Activated CD4-positive, alpha-beta T cell treated with anti-CD3 and anti-CD28 coated beads for 48 hours (primary cell): ENCODE results near the gene TMEM235.

Experiments used
- DNase-seq: peaks from one replicate; pipeline ENCODE4 v3.0.0-alpha.2; 2020

Gene TMEM235

GRCh38 chr17:78273813-78274212, 42.4 kb downstream of the TMEM235 start:
- DNase-seq = no peak

GRCh38 chr17:78275355-78275754, 43.9 kb downstream of the TMEM235 start:
- no peak for DNase-seq

- DNase-seq = no peak
Measured at GRCh38 chr17:78276098-78276887, 44.9 kb downstream of the TMEM235 start.

- no peak for DNase-seq
Measured at GRCh38 chr17:78278139-78278741, 46.8 kb downstream of the TMEM235 start.

GRCh38 chr17:78279360-78279990, 48.0 kb downstream of the TMEM235 start:
- no peak for DNase-seq

GRCh38 chr17:78281249-78281845, 49.9 kb downstream of the TMEM235 start:
- no peak for DNase-seq

GRCh38 chr17:78284146-78284545, 52.7 kb downstream of the TMEM235 start:
- no peak for DNase-seq

- DNase-seq = no peak
Measured at GRCh38 chr17:78289004-78289403, 57.6 kb downstream of the TMEM235 start.

- DNase-seq = peak; percentile 83
Measured at GRCh38 chr17:78289802-78290363, 58.5 kb downstream of the TMEM235 start.
